Measurements from ENCODE around the gene USP54. TPM values are rescaled to one million over a fixed set of nuclear protein-coding genes. Genes with fewer than 3 reads are reported as not detected.

Gene USP54
- total and polyA plus RNA-seq, 9 of the 15 experiments (the other 6 are each of a cell fraction or from before 2014, with no cell fraction given): 3.8 to 40.1 (median 16.9) TPM

- TF ChIP-seq ZNF280A (IDR thresholded peaks at IDR 0.05; ENCODE audit: low read depth, partially characterized antibody): no peak
- TF ChIP-seq HMG20B (CRISPR knock-in tag; IDR thresholded peaks at IDR 0.05): no peak
- TF ChIP-seq ZBED1 (IDR thresholded peaks at IDR 0.05): peak; percentile 93
- no peak for TF ChIP-seq POLR2G (IDR thresholded peaks at IDR 0.05; ENCODE audit: low read depth, low read length)
- TF ChIP-seq CCNT2 (IDR thresholded peaks at IDR 0.05; ENCODE audit: borderline replicate concordance, extremely low read depth, insufficient read length, low read depth, low read length): peak; percentile 90
- no peak for TF ChIP-seq NFIX (CRISPR knock-in tag; IDR thresholded peaks at IDR 0.05; ENCODE audit: low read depth)
- TF ChIP-seq BCLAF1 (IDR thresholded peaks at IDR 0.05; ENCODE audit: borderline replicate concordance in 1 of 2, control insufficient read depth in 1 of 2, low read depth in 2 of 2, low read length in 1 of 2): 0 out of 4 replicates have a peak, but pooled peaks of 1 of the 2 experiments have one; percentile 44
- peak; percentile 61; the same call in 1 of the 2 replicates for TF ChIP-seq BHLHE40 (IDR thresholded peaks at IDR 0.05; ENCODE audit: low read length)
- no peak for TF ChIP-seq YBX1 (IDR thresholded peaks at IDR 0.05)
- TF ChIP-seq ARNT (IDR thresholded peaks at IDR 0.05): peak; percentile 99
- peak; percentile 49; the same call in 1 of the 2 replicates for TF ChIP-seq NCOA6 (IDR thresholded peaks at IDR 0.05)
- TF ChIP-seq TOE1 (IDR thresholded peaks at IDR 0.05; ENCODE audit: borderline replicate concordance): no peak
- TF ChIP-seq TOE1 (CRISPR knock-in tag; IDR thresholded peaks at IDR 0.05; ENCODE audit: borderline replicate concordance, low read depth): no peak
- peak; percentile 90 for TF ChIP-seq FOSL1 (tag; conservative IDR thresholded peaks at IDR 0.05)
- TF ChIP-seq HNRNPH1 (optimal IDR thresholded peaks at IDR 0.05; ENCODE audit: low read depth, low read length): no peak
- peak; percentile 96 for TF ChIP-seq GATAD2B (IDR thresholded peaks at IDR 0.05; ENCODE audit: borderline replicate concordance)
- TF ChIP-seq MED1 (CRISPR knock-in tag; IDR thresholded peaks at IDR 0.05; ENCODE audit: borderline replicate concordance): no peak
- TF ChIP-seq GMEB1 (CRISPR knock-in tag; IDR thresholded peaks at IDR 0.05): no peak
- TF ChIP-seq ADNP (tag; IDR thresholded peaks at IDR 0.05): peak; percentile 84
- TF ChIP-seq MEIS2 (IDR thresholded peaks at IDR 0.05; ENCODE audit: partially characterized antibody): peak; percentile 96
- no peak for TF ChIP-seq ELK1 (CRISPR knock-in tag; IDR thresholded peaks at IDR 0.05)
These were observed 134.8 kb downstream of the USP54 start (continued) for GRCh38 chr10:73456187-73456890.

All from K562 (cell line).